ENCODE data around the gene DTNBP1. TPM values are rescaled to one million over a fixed set of nuclear protein-coding genes. Genes with fewer than 3 reads are reported as not detected.
A peak's percentile ranks its signal among the peaks of the same experiment; 100 is the strongest.

Gene DTNBP1
- total and polyA plus RNA-seq, 11 donors, result 7.0 to 38.4 (median 18.5) TPM

GRCh38 chr6:15507221-15507620 is 155.6 kb downstream of the DTNBP1 start:
- no peak for TF ChIP-seq POLR2A (IDR thresholded peaks at IDR 0.05)
- TF ChIP-seq CTCF (IDR thresholded peaks at IDR 0.05), result no peak
- DNase-seq (no peak), ATAC-seq (no peak)
- Histone ChIP-seq H3K4me3 (no peak overlapping the region), H3K4me1 (peaks cover 0 to 64% (median 40%) of the 10 kb centered on the region in 12 donors), H3K27ac (no peak overlapping the region), H3K27me3 (no peaks in the 10 kb centered on the region), H3K36me3 (peaks cover 0 to 75% (median 35%) of the 10 kb centered on the region in 9 donors), H3K9me3 (no peaks in the 10 kb centered on the region)
- intact Hi-C loops (cut with DNase I), result loop anchor here in 4 of 10 donors (5.0 to 10.0 kb wide), 4 partner anchors 115 to 1382 kb away; no protein-coding TSS in a partner anchor
- 96 to 98% (median 97%) methylated on average over 11 of the region's 11 CpGs for WGBS, 4 donors

- 83 to 97% (median 96%) methylated on average over 2 to 7 of the region's 7 CpGs for WGBS, 4 donors
- Histone ChIP-seq H3K9me3 (no peaks in the 10 kb centered on the region), H3K4me1 (peaks cover 0 to 60% (median 44%) of the 10 kb centered on the region in 12 donors), H3K4me3 (no peak overlapping the region), H3K27ac (peak overlapping the region in 6 of 12 donors; percentile 76 to 85 (median 77)), H3K27me3 (no peaks in the 10 kb centered on the region), H3K36me3 (peaks cover 0 to 75% (median 34%) of the 10 kb centered on the region in 9 donors)
- no peak for TF ChIP-seq CTCF (IDR thresholded peaks at IDR 0.05)
- no peak for TF ChIP-seq POLR2A (IDR thresholded peaks at IDR 0.05)
- intact Hi-C loops (cut with DNase I), result loop anchor here in 4 of 10 donors (5.0 to 10.0 kb wide), 4 partner anchors 116 to 1381 kb away; no protein-coding TSS in a partner anchor
- ATAC-seq (no peak), DNase-seq (no peak)
Observed at GRCh38 chr6:15506066-15506465, 156.8 kb downstream of the DTNBP1 start.

- Histone ChIP-seq H3K4me3 (peak overlapping the region in 9 of 12 donors; percentile 10 to 50 (median 33)), H3K27ac (peak overlapping the region; percentile 67 to 89 (median 79)), H3K9me3 (no peaks in the 10 kb centered on the region), H3K36me3 (peaks cover 0 to 78% (median 37%) of the 10 kb centered on the region in 9 donors), H3K4me1 (peaks cover 0 to 56% (median 43%) of the 10 kb centered on the region in 12 donors), H3K27me3 (no peaks in the 10 kb centered on the region)
- TF ChIP-seq CTCF (IDR thresholded peaks at IDR 0.05), result no peak
- no peak for TF ChIP-seq POLR2A (IDR thresholded peaks at IDR 0.05)
- intact Hi-C loops (cut with DNase I), result loop anchor here in 4 of 10 donors (5.0 to 10.0 kb wide), 4 partner anchors 117 to 1381 kb away; no protein-coding TSS in a partner anchor
- 85 to 90% (median 89%) methylated on average over 18 of the region's 18 CpGs for WGBS, 4 donors
- DNase-seq (peak in 1 of 5 donors; percentile 17), ATAC-seq (no peak)
Observed at GRCh38 chr6:15505463-15505918, 157.3 kb downstream of the DTNBP1 start.

GRCh38 chr6:15504581-15505350 is 158.1 kb downstream of the DTNBP1 start:
- Histone ChIP-seq H3K4me1 (peaks cover 0 to 56% (median 43%) of the 10 kb centered on the region in 12 donors), H3K27me3 (no peaks in the 10 kb centered on the region), H3K9me3 (no peaks in the 10 kb centered on the region), H3K4me3 (peak overlapping the region in 10 of 12 donors; percentile 10 to 50 (median 33)), H3K36me3 (peaks cover 0 to 76% (median 35%) of the 10 kb centered on the region in 9 donors), H3K27ac (peak overlapping the region; percentile 67 to 89 (median 79))
- WGBS, 4 donors, result 3 to 12% (median 8%) methylated on average over 26 of the region's 26 CpGs
- intact Hi-C loops (cut with DNase I), result loop anchor here in 7 of 10 donors (5.0 to 10.0 kb wide), 7 partner anchors 118 to 1380 kb away; partner anchors contain the start of gene JARID2 (in 1 of the 7)
- TF ChIP-seq CTCF (IDR thresholded peaks at IDR 0.05) (no peak), POLR2A (IDR thresholded peaks at IDR 0.05) (no peak)
- peak; percentile 75 to 81 (median 78) for DNase-seq
- peak; percentile 72 to 87 (median 78) for ATAC-seq
